ENCODE data around the gene MAX.

The MAX gene

DNA sequence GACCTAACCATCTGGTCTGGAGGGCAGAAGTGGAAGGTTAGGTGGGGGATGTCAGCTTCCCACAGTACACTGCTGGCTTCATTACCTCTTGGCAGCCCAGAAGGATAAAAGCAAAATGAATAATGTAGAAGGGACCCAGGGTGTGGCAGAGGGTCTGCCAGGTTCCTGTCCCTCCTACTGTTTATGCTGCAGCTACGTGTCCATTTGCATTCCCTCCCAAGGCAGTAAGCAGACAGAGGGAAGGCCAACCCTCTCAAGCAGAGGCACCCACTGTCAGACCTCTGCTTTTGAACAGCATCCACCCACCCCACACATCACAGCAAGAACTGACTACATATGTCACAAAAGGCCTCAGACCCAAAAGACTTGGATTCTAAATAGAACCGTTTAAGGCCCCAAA lies 19.4 kb downstream of the MAX start:
- in situ Hi-C loops (cut with HindIII; ENCODE audit: low sequenced_read_pairs), result no loop called here

DNA sequence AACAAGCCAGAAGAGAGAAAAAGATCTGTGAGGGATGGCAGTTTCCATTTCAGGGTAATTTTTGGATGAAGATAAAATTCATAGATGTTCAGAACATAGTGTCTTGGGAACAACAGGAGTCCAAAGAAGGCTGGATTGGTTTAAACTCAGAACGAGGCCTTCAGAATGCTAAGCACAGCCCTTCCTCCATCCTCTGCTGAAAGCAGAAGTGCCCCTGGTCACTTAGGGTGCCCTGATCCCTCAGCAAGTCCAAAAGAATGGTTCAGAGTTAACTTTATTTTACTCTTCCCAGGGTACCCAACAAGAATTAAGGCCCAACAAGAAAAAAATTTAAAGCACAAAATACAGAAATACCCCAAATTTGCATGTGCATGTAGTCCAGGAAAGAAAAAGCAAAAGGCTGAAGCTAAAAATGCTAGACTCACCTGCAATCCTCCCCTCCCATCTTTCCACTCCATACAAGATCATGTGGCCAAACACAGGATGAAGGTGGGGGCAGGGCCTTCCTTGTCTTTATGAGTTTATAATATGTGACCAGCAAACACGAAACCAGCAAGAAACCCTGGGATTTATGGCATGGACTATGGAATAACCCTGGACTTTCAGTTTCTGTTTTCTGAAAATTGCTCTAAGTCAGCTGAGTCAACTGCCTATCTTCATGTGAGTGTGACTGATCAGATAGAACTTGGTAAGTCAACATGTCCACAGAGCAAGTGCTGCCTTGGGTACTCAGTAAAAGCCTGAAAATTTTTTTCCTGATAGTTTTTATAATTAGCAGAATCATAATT lies 21.2 kb downstream of the MAX start:
- TF ChIP-seq, protein P1, sequence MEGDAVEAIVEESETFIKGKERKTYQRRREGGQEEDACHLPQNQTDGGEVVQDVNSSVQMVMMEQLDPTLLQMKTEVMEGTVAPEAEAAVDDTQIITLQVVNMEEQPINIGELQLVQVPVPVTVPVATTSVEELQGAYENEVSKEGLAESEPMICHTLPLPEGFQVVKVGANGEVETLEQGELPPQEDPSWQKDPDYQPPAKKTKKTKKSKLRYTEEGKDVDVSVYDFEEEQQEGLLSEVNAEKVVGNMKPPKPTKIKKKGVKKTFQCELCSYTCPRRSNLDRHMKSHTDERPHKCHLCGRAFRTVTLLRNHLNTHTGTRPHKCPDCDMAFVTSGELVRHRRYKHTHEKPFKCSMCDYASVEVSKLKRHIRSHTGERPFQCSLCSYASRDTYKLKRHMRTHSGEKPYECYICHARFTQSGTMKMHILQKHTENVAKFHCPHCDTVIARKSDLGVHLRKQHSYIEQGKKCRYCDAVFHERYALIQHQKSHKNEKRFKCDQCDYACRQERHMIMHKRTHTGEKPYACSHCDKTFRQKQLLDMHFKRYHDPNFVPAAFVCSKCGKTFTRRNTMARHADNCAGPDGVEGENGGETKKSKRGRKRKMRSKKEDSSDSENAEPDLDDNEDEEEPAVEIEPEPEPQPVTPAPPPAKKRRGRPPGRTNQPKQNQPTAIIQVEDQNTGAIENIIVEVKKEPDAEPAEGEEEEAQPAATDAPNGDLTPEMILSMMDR (IDR thresholded peaks at IDR 0.05; ENCODE audit: low read depth, low read length, missing control alignments), result no peak
- DNase-seq (ENCODE audit: low read depth), result no peak
- in situ Hi-C loops (cut with HindIII; ENCODE audit: low sequenced_read_pairs), result no loop called here
- no peak overlapping the region for H3K4me3 ChIP-seq (ENCODE audit: low read depth, low read length)

More for the DNA sequence above, 19.4 kb downstream of the MAX start:
- no peak for DNase-seq (ENCODE audit: low read depth)
- TF ChIP-seq, protein P1 (IDR thresholded peaks at IDR 0.05; ENCODE audit: low read depth, low read length, missing control alignments), result no peak
- H3K4me3 ChIP-seq (ENCODE audit: low read depth, low read length), result no peak overlapping the region

DNA sequence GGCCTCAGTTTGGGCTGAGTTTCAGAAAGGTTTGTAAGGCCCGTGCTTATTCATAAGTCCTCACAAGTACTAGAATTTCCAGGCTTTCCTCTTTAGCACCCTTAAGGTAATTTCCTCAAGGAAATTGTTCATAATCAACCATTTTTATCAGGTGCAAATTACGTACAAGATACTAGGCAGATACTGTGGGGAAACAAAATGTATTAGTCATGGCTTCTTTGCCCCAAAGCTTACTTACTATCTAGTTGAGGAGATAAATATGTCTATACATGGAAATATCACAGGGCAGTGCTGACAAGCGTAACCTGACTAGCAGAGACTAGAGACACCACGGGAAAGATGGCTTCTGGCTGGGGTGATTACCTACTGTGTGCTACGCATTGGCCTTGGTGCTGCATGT lies 22.5 kb downstream of the MAX start:
- TF ChIP-seq, protein P1 (IDR thresholded peaks at IDR 0.05; ENCODE audit: low read depth, low read length, missing control alignments), result no peak
- in situ Hi-C loops (cut with HindIII; ENCODE audit: low sequenced_read_pairs), result no loop called here
- no peak for DNase-seq (ENCODE audit: low read depth)
- H3K4me3 ChIP-seq (ENCODE audit: low read depth, low read length), result no peak overlapping the region

DNA sequence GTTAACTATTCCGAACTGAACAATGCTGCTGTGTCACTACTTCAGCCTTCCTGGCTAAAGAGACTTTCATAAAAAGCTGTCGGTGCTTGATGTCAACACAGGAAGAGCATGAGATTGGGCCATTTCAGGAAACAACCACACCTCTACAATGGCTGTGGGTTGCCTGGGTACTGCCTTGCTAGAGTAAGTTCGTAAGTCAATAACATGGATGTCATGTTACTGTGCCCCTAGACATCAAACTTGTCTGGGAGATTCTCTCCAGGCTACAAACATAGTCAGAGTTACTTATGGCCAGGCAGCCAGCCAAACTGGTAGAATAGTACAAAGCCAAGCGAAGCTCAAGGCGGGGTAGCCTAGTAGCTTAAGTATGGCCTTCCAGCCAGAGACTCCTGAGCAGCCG lies 23.1 kb downstream of the MAX start:
- in situ Hi-C loops (cut with HindIII; ENCODE audit: low sequenced_read_pairs), result no loop called here
- TF ChIP-seq, protein P1 (IDR thresholded peaks at IDR 0.05; ENCODE audit: low read depth, low read length, missing control alignments), result no peak
- H3K4me3 ChIP-seq (ENCODE audit: low read depth, low read length), result no peak overlapping the region
- DNase-seq (ENCODE audit: low read depth), result no peak

DNA sequence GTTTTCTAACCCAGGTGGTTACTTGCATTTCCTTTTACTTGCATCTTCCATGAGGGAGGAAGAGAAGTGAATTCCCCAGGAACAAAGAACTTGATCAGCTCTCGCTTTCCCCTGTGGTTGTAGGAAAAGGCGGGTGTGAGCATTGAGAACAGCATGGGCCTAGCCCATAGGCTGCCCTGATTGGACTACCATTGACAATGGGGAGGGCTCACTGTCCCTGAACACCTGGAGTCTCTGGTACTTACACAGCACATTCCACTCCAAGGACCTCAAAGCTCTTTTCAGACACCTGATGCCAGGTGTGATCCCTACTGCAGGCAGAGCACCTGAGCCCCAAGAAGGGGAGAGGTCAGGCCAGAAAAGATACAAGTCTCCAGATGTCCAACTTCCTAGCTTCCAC lies 25.0 kb downstream of the MAX start:
- TF ChIP-seq, protein P1 (IDR thresholded peaks at IDR 0.05; ENCODE audit: low read depth, low read length, missing control alignments), result no peak
- DNase-seq (ENCODE audit: low read depth), result no peak
- no peak overlapping the region for H3K4me3 ChIP-seq (ENCODE audit: low read depth, low read length)
- in situ Hi-C loops (cut with HindIII; ENCODE audit: low sequenced_read_pairs), result no loop called here

DNA sequence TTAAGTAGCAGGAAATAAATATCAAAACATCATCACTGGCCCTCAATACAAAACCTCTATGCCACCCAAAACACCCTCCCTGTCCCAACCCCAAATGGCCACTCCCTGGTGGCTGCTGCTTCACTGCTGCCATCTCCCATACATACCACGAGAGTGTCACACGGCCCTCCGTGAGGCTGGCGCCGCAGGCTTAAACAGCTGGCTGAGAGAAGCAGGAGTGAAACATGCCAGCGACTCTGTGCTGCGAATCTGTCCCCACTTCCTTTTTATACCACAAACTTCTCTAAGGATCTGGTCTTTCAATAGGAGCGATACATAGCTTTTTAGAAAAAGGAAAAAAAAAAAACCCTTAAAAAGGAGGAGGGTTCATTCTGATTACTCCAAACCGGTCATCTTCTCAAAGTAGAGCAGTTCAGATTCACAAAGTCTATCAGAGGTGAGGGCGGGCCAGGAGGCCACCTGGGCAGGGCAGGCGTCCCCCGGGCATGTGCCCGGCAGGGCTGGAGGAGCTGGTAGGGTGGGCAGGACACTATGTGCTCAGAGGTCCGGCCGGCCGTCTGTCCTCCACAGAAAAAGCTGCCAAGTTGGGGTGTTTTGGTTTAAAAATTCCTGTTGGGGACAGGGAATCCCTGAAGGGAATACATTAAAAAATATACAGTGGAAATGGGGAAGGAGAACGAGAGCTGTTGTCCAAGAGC lies 26.5 kb downstream of the MAX start:
- no peak for DNase-seq (ENCODE audit: low read depth)
- in situ Hi-C loops (cut with HindIII; ENCODE audit: low sequenced_read_pairs), result no loop called here
- TF ChIP-seq, protein P1 (IDR thresholded peaks at IDR 0.05; ENCODE audit: low read depth, low read length, missing control alignments), result no peak
- H3K4me3 ChIP-seq (ENCODE audit: low read depth, low read length), result no peak overlapping the region
